GM06990 (cell line): ENCODE measurements around the gene GATC.

Experiments
- DNase-seq: peaks from one replicate; pipeline ENCODE4 v3.0.0-alpha.2; 2011; ENCODE audit not compliant: insufficient read length; ENCODE audit errors: extremely low read depth
- H3K27me3 ChIP-seq: replicated peaks from 2 replicates; pipeline ENCODE4 v1.6.0; 2011; ENCODE audit warnings: low read length; ENCODE audit not compliant: control insufficient read depth, insufficient read depth
- H3K36me3 ChIP-seq: 2 replicates; pipeline ENCODE4 v1.5.1; 2011; ENCODE audit warnings: low read length; ENCODE audit not compliant: control insufficient read depth, insufficient read depth
- H3K4me3 ChIP-seq: replicated peaks from 2 replicates; pipeline ENCODE4 v1.5.1; 2011; ENCODE audit warnings: low read depth, mild to moderate bottlenecking, control low read depth, low read length
- TF ChIP-seq, protein P1 (sequence below): IDR thresholded peaks from 2 replicates; pipeline ENCODE4 v1.5.1; 2011; ENCODE audit warnings: low read length, control low read depth, mild to moderate bottlenecking, inconsistent platforms; ENCODE audit not compliant: insufficient read depth, poor library complexity, severe bottlenecking

GATC gene

DNA sequence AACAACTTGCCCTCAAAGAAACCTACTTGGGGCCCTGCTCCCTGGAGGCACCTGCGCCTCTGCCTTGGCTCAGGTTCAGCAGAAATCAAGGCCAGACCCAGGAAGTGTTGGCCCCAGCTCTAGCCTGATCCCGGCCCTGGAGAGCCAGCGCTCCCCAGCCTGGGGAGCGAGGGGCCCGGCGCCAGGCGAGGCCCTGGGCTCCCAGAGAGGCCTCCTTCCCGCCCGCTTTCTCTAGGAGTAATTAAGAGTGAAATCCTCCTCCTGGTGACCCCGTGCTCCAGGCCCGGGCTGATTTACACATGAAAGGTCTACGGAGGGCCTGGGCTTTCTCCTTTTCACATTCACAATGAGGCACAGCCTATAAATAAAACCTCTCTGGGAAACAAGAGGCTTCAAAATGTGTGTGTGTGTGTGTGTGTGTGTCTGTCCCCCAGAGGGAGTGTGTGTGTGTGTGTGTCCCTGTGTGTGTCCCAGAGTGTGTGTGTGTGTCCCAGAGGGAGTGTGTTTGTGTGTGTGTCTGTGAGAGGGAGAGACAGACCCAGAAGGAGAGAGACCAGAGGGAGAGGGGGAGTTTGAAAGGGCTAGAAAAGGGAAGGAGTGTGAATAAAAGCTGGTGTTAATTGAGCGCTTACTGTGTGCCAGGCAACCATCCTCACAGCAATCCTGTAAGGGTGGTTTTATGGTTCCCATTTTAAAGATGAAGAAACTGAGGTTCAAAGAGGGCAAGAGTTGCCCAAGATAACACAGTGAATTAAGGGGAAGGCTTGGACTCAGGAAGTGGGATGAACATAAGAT is 32.1 kb upstream of the GATC start:
- no peak overlapping the region for H3K4me3 ChIP-seq
- no peak for DNase-seq
- TF ChIP-seq, protein P1, sequence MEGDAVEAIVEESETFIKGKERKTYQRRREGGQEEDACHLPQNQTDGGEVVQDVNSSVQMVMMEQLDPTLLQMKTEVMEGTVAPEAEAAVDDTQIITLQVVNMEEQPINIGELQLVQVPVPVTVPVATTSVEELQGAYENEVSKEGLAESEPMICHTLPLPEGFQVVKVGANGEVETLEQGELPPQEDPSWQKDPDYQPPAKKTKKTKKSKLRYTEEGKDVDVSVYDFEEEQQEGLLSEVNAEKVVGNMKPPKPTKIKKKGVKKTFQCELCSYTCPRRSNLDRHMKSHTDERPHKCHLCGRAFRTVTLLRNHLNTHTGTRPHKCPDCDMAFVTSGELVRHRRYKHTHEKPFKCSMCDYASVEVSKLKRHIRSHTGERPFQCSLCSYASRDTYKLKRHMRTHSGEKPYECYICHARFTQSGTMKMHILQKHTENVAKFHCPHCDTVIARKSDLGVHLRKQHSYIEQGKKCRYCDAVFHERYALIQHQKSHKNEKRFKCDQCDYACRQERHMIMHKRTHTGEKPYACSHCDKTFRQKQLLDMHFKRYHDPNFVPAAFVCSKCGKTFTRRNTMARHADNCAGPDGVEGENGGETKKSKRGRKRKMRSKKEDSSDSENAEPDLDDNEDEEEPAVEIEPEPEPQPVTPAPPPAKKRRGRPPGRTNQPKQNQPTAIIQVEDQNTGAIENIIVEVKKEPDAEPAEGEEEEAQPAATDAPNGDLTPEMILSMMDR: no peak
- H3K27me3 ChIP-seq: no peaks in the 10 kb centered on the region
- no peaks in the 10 kb centered on the region for H3K36me3 ChIP-seq

DNA sequence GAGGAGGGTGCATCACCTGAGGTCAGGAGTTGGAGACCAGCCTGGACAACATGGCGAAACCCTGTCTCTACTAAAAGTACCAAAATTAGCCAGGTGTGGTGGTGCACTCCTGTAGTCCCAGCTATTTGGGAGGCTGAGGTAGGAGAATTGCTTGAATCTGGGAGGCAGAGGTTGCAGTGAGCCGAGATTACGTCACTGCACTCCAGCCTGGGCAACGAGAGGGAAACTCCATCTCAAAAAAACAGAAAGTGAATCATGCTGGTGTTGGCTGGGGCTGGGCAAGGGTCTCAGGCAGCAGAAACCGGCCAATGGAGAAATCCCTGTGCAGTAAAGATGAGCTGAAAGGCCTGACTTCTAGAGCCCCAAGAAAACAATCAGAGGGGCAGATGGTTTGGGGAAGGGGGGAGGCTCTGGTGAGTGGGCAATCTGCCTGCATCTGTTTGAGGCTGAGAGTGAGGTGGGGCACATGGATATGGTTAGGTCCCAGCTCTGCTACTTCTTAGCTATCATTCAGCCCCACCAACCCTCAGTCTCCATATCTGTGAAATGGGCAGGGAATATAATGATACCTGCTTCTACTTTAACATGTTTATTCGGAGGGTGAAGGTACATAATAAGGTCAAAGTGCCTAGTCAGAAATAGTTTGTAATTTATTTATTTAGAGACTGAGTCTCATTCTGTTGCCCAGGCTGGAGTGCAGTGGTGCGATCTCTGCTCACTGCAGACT is 29.6 kb upstream of the GATC start:
- H3K27me3 ChIP-seq: no peaks in the 10 kb centered on the region
- DNase-seq: no peak
- TF ChIP-seq, protein P1: no peak
- no peak overlapping the region for H3K4me3 ChIP-seq
- H3K36me3 ChIP-seq: no peaks in the 10 kb centered on the region

DNA sequence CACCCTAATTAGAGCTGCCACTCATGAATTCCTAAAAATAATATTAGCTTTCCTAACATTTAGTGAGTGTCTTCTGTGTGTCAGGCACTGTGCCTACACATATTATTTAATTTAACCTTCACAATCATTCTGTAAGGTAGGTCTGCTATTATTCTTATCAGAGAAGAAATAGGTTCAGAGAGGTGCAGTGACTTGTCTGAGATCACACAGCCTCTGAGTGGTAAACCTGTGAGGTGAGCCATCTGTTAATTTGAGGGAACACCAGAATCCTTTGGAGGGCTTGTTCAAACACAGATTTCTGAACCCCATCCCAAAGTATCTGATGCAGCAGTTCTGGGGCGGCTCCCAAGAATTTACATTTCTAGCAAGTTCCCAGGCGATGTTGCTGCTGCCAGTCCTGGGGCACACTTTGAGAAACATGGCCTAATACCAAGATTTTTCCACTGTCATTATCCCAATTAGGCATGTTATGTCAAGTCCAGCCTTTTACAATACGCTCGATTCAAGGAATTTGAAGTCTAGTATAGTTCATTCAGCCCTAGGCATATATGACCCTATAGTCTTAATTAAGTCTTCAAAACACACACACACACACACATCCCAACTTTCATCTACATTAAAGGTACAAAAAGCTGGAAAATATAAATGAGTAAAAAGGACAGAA is 28.2 kb upstream of the GATC start:
- H3K4me3 ChIP-seq: no peak overlapping the region
- no peaks in the 10 kb centered on the region for H3K36me3 ChIP-seq
- DNase-seq: no peak
- no peaks in the 10 kb centered on the region for H3K27me3 ChIP-seq
- TF ChIP-seq, protein P1: no peak

DNA sequence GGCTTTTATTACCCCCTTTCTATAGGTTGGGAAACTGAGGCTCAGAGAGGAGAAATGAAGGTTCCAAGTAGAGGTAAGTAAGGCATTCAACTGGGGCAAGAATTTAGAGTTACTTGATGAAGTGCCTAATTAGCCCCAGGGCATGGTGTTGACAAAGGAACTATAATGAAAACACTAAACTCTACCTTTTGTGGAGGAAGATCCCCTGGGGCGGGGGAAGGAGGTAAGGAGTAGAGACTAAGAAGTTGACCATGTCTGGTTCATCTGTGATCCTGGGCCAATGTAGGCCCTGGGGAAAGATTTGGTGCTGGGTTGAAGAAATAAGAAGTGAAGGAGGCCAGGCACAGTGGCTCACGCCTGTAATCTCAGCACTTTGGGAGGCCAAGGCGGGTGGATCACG is 24.5 kb upstream of the GATC start:
- TF ChIP-seq, protein P1: no peak
- DNase-seq: no peak
- Histone ChIP-seq H3K36me3 (no peaks in the 10 kb centered on the region), H3K27me3 (no peaks in the 10 kb centered on the region; the same call in 1 of the 2 replicates), H3K4me3 (no peak overlapping the region)

DNA sequence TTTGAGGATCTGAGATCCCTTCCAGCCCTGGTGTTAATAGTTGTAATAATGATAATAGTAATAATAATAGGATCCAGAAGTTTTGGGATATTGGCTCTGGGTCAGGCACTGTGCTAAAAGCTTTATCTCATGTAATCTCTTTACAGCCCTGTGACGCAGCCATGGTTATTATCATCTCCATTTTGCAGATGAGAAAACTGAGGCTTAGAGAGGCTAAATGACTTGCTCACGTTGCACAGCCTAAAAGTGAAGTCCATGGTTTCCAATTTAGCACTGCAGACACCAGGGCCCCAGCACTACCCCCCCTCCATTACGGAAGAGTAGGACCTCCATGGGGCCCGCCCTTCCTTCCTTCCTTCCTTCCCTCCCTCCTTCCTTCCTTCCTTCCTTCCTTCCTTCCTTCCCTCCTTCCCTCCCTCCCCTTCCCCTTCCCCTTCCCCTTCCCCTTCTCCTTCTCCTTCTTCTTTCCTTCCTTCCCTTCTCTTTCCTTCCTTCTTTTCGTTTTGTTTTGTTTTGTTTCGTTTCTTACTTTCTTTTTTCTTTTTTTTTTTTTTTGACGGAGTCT is 23.3 kb upstream of the GATC start:
- no peak for DNase-seq
- no peak overlapping the region for H3K4me3 ChIP-seq
- TF ChIP-seq, protein P1: no peak
- no peaks in the 10 kb centered on the region for H3K36me3 ChIP-seq
- H3K27me3 ChIP-seq: no peaks in the 10 kb centered on the region; the same call in 1 of the 2 replicates
